Ascending aorta (tissue), 2 donors: Measurements from ENCODE around the gene CLCN4. TPM values are rescaled to one million over a fixed set of nuclear protein-coding genes. Genes with fewer than 3 reads are reported as not detected.

Experiments used
- DNase-seq, 2 donors: peaks; one replicate each; pipeline ENCODE4 v3.0.0-alpha.2; 2019; ENCODE audit warnings: low spot score in 2 of 2
- H3K27ac ChIP-seq, 2 donors: fragments of 200-600 bp; sonication (generic); one replicate each; pipeline ENCODE4 v1.5.1; 2016 to 2017; ENCODE audit warnings: mild to moderate bottlenecking in 1 of 2
- H3K27me3 ChIP-seq: fragments of 200-600 bp; sonication (generic); one replicate; pipeline ENCODE4 v1.5.1; 2017
- H3K36me3 ChIP-seq, 2 donors: fragments of 200-600 bp; sonication (generic); one replicate each; pipeline ENCODE4 v1.5.1; 2016
- H3K4me1 ChIP-seq, 2 donors: fragments of 200-600 bp; sonication (generic); one replicate each; pipeline ENCODE4 v1.5.1; 2016 to 2017; ENCODE audit warnings: mild to moderate bottlenecking in 1 of 2
- H3K4me3 ChIP-seq, 2 donors: fragments of 200-600 bp; sonication (generic); one replicate each; pipeline ENCODE4 v1.5.1; 2016 to 2017; ENCODE audit warnings: mild to moderate bottlenecking in 1 of 2
- H3K9me3 ChIP-seq, 2 donors: fragments of 200-600 bp; sonication (generic); one replicate each; pipeline ENCODE4 v1.5.1; 2016
- CTCF ChIP-seq, 3 experiments: fragments of 200-600 bp in 2 of 3; fragments of 450-650 bp in 1 of 3; sonication (generic) in 2 of 3; IDR thresholded peaks; one replicate each; pipeline ENCODE4 v1.5.1; 2016 to 2019; ENCODE audit warnings: antibody characterized with exemption in 3 of 3, mild to moderate bottlenecking in 1 of 3, moderate library complexity in 1 of 3
- intact Hi-C: fragments of 100-400 bp; cut with DNase I; formaldehyde crosslinking; loops from one replicate; pipeline ENCODE4 v1.15.1; 2023
- total RNA-seq: library from RNA; depleted of rRNA; stranded (reverse); fragments of >200 nt; gene quantifications from one replicate; pipeline ENCODE4 v1.1.0, GENCODE V29; 2016

Gene CLCN4
- total RNA-seq, 1 donor from 2014 or later = 4.4 TPM

GRCh38 chrX:10117864-10118377 lies 38.9 kb upstream of the CLCN4 start:
- Histone ChIP-seq H3K36me3 (peaks cover 6 to 12% of the 10 kb centered on the region in 2 donors), H3K27ac (no peak overlapping the region), H3K27me3 (no peaks in the 10 kb centered on the region), H3K4me3 (no peak overlapping the region), H3K9me3 (no peaks in the 10 kb centered on the region), H3K4me1 (peaks cover 2 to 3% of the 10 kb centered on the region in 2 donors)
- intact Hi-C loops = loop anchor here (5.0 kb wide), 2 partner anchors 231 to 1376 kb away; no protein-coding TSS in a partner anchor
- DNase-seq = no peak
- no peak for TF ChIP-seq CTCF (IDR thresholded peaks at IDR 0.05)

- Histone ChIP-seq H3K27me3 (no peaks in the 10 kb centered on the region), H3K4me1 (peaks cover 2 to 3% of the 10 kb centered on the region in 2 donors), H3K36me3 (peaks cover 6 to 12% of the 10 kb centered on the region in 2 donors), H3K9me3 (no peaks in the 10 kb centered on the region), H3K27ac (peak overlapping the region in 1 of 2 donors; percentile 38), H3K4me3 (no peak overlapping the region)
- no peak for TF ChIP-seq CTCF (IDR thresholded peaks at IDR 0.05)
- no peak for DNase-seq
- intact Hi-C loops = loop anchor here (5.0 kb wide), 2 partner anchors 231 to 1376 kb away; no protein-coding TSS in a partner anchor
Measured at GRCh38 chrX:10118530-10118929, 38.2 kb upstream of the CLCN4 start.

GRCh38 chrX:10119399-10119990 lies 37.3 kb upstream of the CLCN4 start:
- peaks cover 2 to 3% of the 10 kb centered on the region in 2 donors for H3K4me1 ChIP-seq
- H3K9me3 ChIP-seq = no peaks in the 10 kb centered on the region
- no peaks in the 10 kb centered on the region for H3K27me3 ChIP-seq
- peak in 1 of 2 donors; percentile 91 for DNase-seq
- peak; percentile 99 to 100 (median 100) for TF ChIP-seq CTCF (IDR thresholded peaks at IDR 0.05)
- no peak overlapping the region for H3K4me3 ChIP-seq
- H3K27ac ChIP-seq = peak overlapping the region in 1 of 2 donors; percentile 38
- H3K36me3 ChIP-seq = peaks cover 6 to 12% of the 10 kb centered on the region in 2 donors
- intact Hi-C loops = loop anchor here (1.0 to 5.0 kb wide), 4 partner anchors 104 to 1377 kb away; no protein-coding TSS in a partner anchor

GRCh38 chrX:10120331-10120730 lies 36.4 kb upstream of the CLCN4 start:
- Histone ChIP-seq H3K27me3 (no peaks in the 10 kb centered on the region), H3K36me3 (peaks cover 6 to 15% of the 10 kb centered on the region in 2 donors), H3K27ac (no peak overlapping the region), H3K4me1 (peaks cover 2 to 3% of the 10 kb centered on the region in 2 donors), H3K4me3 (no peak overlapping the region), H3K9me3 (no peaks in the 10 kb centered on the region)
- intact Hi-C loops = no loop called here
- no peak for DNase-seq
- no peak for TF ChIP-seq CTCF (IDR thresholded peaks at IDR 0.05)

- no peak for DNase-seq
- Histone ChIP-seq H3K27ac (no peak overlapping the region), H3K9me3 (no peaks in the 10 kb centered on the region), H3K4me1 (peaks cover 2 to 3% of the 10 kb centered on the region in 2 donors), H3K27me3 (no peaks in the 10 kb centered on the region), H3K4me3 (no peak overlapping the region), H3K36me3 (peaks cover 6 to 18% of the 10 kb centered on the region in 2 donors)
- TF ChIP-seq CTCF (IDR thresholded peaks at IDR 0.05) = no peak
- intact Hi-C loops = no loop called here
Measured at GRCh38 chrX:10120828-10121227, 35.9 kb upstream of the CLCN4 start.
